HEK293 (cell line): ENCODE measurements around the gene EGFR.

ENCODE experiments used
- CTCF ChIA-PET: fragments of 350-600 bp; formaldehyde crosslinking; extraction: SDS; loops from one replicate; lab custom pipeline; 2021; ENCODE audit warnings: antibody characterized with exemption; lab: Yijun Ruan, JAX
- POLR2A ChIA-PET: fragments of 300-600 bp; formaldehyde crosslinking; extraction: SDS; loops from one replicate; lab custom pipeline; 2020; ENCODE audit warnings: antibody characterized with exemption, inconsistent platforms; lab: Yijun Ruan, JAX
- H3K27ac ChIP-seq: fragments of 200-500 bp; sonication (Bioruptor generic); 2 replicates; pipeline ENCODE4 v1.5.1; 2014; ENCODE audit warnings: low read depth, low read length, control low read depth, inconsistent platforms; ENCODE audit errors: extremely low read depth
- H3K36me3 ChIP-seq, 2 experiments: fragments of 200-500 bp in 1 of 2; sonication (Bioruptor generic) in 1 of 2; 1 replicate in 1 of 2; 2 replicates in 1 of 2; pipeline ENCODE4 v1.5.1; 2014 to 2017; ENCODE audit warnings: inconsistent platforms in 2 of 2, low read length in 2 of 2; ENCODE audit not compliant: control insufficient read depth in 2 of 2, insufficient read depth in 1 of 2
- H3K4me1 ChIP-seq: fragments of 200-500 bp; sonication (Bioruptor generic); 2 replicates; pipeline ENCODE4 v1.5.1; 2014; ENCODE audit warnings: mild to moderate bottlenecking, low read length, inconsistent platforms; ENCODE audit not compliant: control insufficient read depth, insufficient read depth
- H3K4me3 ChIP-seq: 2 replicates; pipeline ENCODE4 v1.5.1; 2011; ENCODE audit warnings: low read depth, mild to moderate bottlenecking, control low read depth, low read length, moderate library complexity
- H3K9me3 ChIP-seq: fragments of 200-500 bp; sonication (Bioruptor generic); 2 replicates; pipeline ENCODE4 v1.5.1; 2014; ENCODE audit warnings: low read depth, low read length, inconsistent platforms; ENCODE audit not compliant: control insufficient read depth, insufficient read depth
- BCL11A ChIP-seq: fragments of 450-650 bp; formaldehyde crosslinking; IDR thresholded peaks from 2 replicates; pipeline ENCODE4 v1.5.1; 2016; ENCODE audit warnings: low read depth, missing biosample characterization, missing genetic modification characterization
- GLIS2 ChIP-seq: fragments of 450-650 bp; formaldehyde crosslinking; IDR thresholded peaks from 2 replicates; pipeline ENCODE4 v1.5.1; 2016; ENCODE audit warnings: missing biosample characterization, missing genetic modification characterization
- KLF8 ChIP-seq: fragments of 450-650 bp; formaldehyde crosslinking; IDR thresholded peaks from 2 replicates; pipeline ENCODE4 v1.5.1; 2016; ENCODE audit warnings: missing biosample characterization, missing genetic modification characterization
- MYNN ChIP-seq: fragments of 450-650 bp; formaldehyde crosslinking; IDR thresholded peaks from 2 replicates; pipeline ENCODE4 v1.5.1; 2016; ENCODE audit warnings: missing biosample characterization, missing genetic modification characterization, borderline replicate concordance
- OSR2 ChIP-seq: fragments of 450-650 bp; formaldehyde crosslinking; IDR thresholded peaks from 2 replicates; pipeline ENCODE4 v1.5.1; 2016; ENCODE audit warnings: missing biosample characterization, missing genetic modification characterization
- SP7 ChIP-seq: fragments of 450-650 bp; formaldehyde crosslinking; IDR thresholded peaks from 2 replicates; pipeline ENCODE4 v1.5.1; 2016; ENCODE audit warnings: missing biosample characterization, missing genetic modification characterization
- ZBTB21 ChIP-seq: fragments of 450-650 bp; formaldehyde crosslinking; IDR thresholded peaks from 2 replicates; pipeline ENCODE4 v1.5.1; 2017; ENCODE audit warnings: missing biosample characterization, missing genetic modification characterization
- ZBTB8A ChIP-seq: fragments of 450-650 bp; formaldehyde crosslinking; IDR thresholded peaks from 2 replicates; pipeline ENCODE4 v1.5.1; 2016; ENCODE audit warnings: missing biosample characterization, missing genetic modification characterization
- ZFP3 ChIP-seq: fragments of 450-650 bp; formaldehyde crosslinking; IDR thresholded peaks from 2 replicates; pipeline ENCODE4 v1.5.1; 2016; ENCODE audit warnings: low read depth, missing biosample characterization, missing genetic modification characterization
- ZNF140 ChIP-seq: fragments of 450-650 bp; formaldehyde crosslinking; IDR thresholded peaks from 2 replicates; pipeline ENCODE4 v1.5.1; 2016; ENCODE audit warnings: missing biosample characterization, missing genetic modification characterization
- ZNF221 ChIP-seq: fragments of 450-650 bp; formaldehyde crosslinking; IDR thresholded peaks from 2 replicates; pipeline ENCODE4 v1.5.1; 2017; ENCODE audit warnings: missing biosample characterization, missing genetic modification characterization, borderline replicate concordance
- ZNF223 ChIP-seq: fragments of 450-650 bp; formaldehyde crosslinking; IDR thresholded peaks from 2 replicates; pipeline ENCODE4 v1.5.1; 2016; ENCODE audit warnings: missing biosample characterization, missing genetic modification characterization
- ZNF239 ChIP-seq: fragments of 450-650 bp; formaldehyde crosslinking; IDR thresholded peaks from 2 replicates; pipeline ENCODE4 v1.5.1; 2016; ENCODE audit warnings: missing biosample characterization, missing genetic modification characterization
- ZNF324 ChIP-seq: fragments of 450-650 bp; formaldehyde crosslinking; IDR thresholded peaks from 2 replicates; pipeline ENCODE4 v1.5.1; 2016; ENCODE audit warnings: missing biosample characterization, missing genetic modification characterization
- ZNF416 ChIP-seq: fragments of 450-650 bp; formaldehyde crosslinking; IDR thresholded peaks from 2 replicates; pipeline ENCODE4 v1.5.1; 2016; ENCODE audit warnings: missing biosample characterization, missing genetic modification characterization
- ZNF529 ChIP-seq: fragments of 450-650 bp; formaldehyde crosslinking; IDR thresholded peaks from 2 replicates; pipeline ENCODE4 v1.5.1; 2017; ENCODE audit warnings: missing genetic modification characterization, missing biosample characterization; ENCODE audit not compliant: insufficient replicate concordance
- ZNF561 ChIP-seq: fragments of 450-650 bp; IDR thresholded peaks from 2 replicates; pipeline ENCODE4 v1.5.1; 2018; ENCODE audit warnings: missing biosample characterization, missing genetic modification characterization, borderline replicate concordance
- ZNF621 ChIP-seq: fragments of 450-650 bp; formaldehyde crosslinking; IDR thresholded peaks from 2 replicates; pipeline ENCODE4 v1.5.1; 2017; ENCODE audit warnings: missing biosample characterization, missing genetic modification characterization
- ZNF707 ChIP-seq: fragments of 450-650 bp; formaldehyde crosslinking; IDR thresholded peaks from 2 replicates; pipeline ENCODE4 v1.5.1; 2016; ENCODE audit warnings: missing biosample characterization, missing genetic modification characterization
- ZNF747 ChIP-seq: fragments of 450-650 bp; formaldehyde crosslinking; IDR thresholded peaks from 2 replicates; pipeline ENCODE4 v1.5.1; 2016; ENCODE audit warnings: missing biosample characterization, missing genetic modification characterization
- ZNF768 ChIP-seq: fragments of 450-650 bp; formaldehyde crosslinking; IDR thresholded peaks from 2 replicates; pipeline ENCODE4 v1.5.1; 2018; ENCODE audit warnings: missing biosample characterization, mild to moderate bottlenecking, missing genetic modification characterization
- ZNF777 ChIP-seq: fragments of 450-650 bp; formaldehyde crosslinking; IDR thresholded peaks from 2 replicates; pipeline ENCODE4 v1.5.1; 2017; ENCODE audit warnings: missing biosample characterization, missing genetic modification characterization, borderline replicate concordance
- ZNF791 ChIP-seq: fragments of 450-650 bp; formaldehyde crosslinking; IDR thresholded peaks from 2 replicates; pipeline ENCODE4 v1.5.1; 2016; ENCODE audit warnings: missing biosample characterization, missing genetic modification characterization
- ZNF837 ChIP-seq: fragments of 450-650 bp; formaldehyde crosslinking; IDR thresholded peaks from 2 replicates; pipeline ENCODE4 v1.5.1; 2016; ENCODE audit warnings: missing biosample characterization, missing genetic modification characterization
- ZSCAN23 ChIP-seq: fragments of 450-650 bp; formaldehyde crosslinking; IDR thresholded peaks from 2 replicates; pipeline ENCODE4 v1.5.1; 2016; ENCODE audit warnings: missing biosample characterization, missing genetic modification characterization
- TF ChIP-seq, protein P1 (sequence below): fragments of 450-650 bp; formaldehyde crosslinking; IDR thresholded peaks from 2 replicates; pipeline ENCODE4 v1.5.0; 2017; ENCODE audit warnings: missing biosample characterization, missing genetic modification characterization, borderline replicate concordance
- TF ChIP-seq, protein P2 (sequence below): fragments of 450-650 bp; formaldehyde crosslinking; IDR thresholded peaks from 2 replicates; pipeline ENCODE4 v1.5.1; 2016; ENCODE audit warnings: missing biosample characterization, missing genetic modification characterization
- TF ChIP-seq, protein P3 (sequence below): fragments of 450-650 bp; formaldehyde crosslinking; IDR thresholded peaks from 2 replicates; pipeline ENCODE4 v1.5.1; 2017; ENCODE audit warnings: missing biosample characterization, missing genetic modification characterization
- TF ChIP-seq, protein P4 (sequence below): fragments of 450-650 bp; formaldehyde crosslinking; IDR thresholded peaks from 2 replicates; pipeline ENCODE4 v1.5.1; 2016; ENCODE audit warnings: missing biosample characterization, missing genetic modification characterization, low read depth

EGFR gene

DNA sequence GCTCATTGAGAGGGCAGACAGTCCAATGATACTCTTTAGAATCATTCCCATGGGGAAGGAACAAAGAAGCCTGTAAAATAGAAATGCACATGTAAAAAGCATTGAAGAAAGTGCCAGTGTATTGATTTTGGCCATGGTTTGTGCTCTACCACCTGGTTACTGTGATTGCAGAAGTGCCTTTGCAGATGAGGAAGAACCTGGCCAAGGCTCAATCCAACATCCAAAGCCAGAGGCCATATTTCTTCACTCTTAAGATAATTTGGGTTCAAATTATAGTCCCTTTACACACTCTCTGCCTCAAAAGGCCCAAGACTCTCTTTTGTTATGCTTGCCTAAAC is 122.1 kb downstream of the EGFR start:
- no peak for TF ChIP-seq ZNF529 (tag by site-specific recombination)
- TF ChIP-seq ZNF837 (tag by site-specific recombination), result no peak
- no peak for TF ChIP-seq ZNF223 (tag by site-specific recombination)
- TF ChIP-seq ZNF707, result no peak
- TF ChIP-seq ZFP3 (tag by site-specific recombination), result no peak
- no peak for TF ChIP-seq ZNF324 (tag by site-specific recombination)
- TF ChIP-seq KLF8 (tag by site-specific recombination), result no peak
- TF ChIP-seq GLIS2 (tag by site-specific recombination), result no peak
- TF ChIP-seq MYNN (tag by site-specific recombination), result no peak
- no peak for TF ChIP-seq ZBTB21
- TF ChIP-seq OSR2 (tag by site-specific recombination), result no peak
- no peak for TF ChIP-seq ZNF140
- TF ChIP-seq ZNF561, result no peak
- TF ChIP-seq ZBTB8A (tag by site-specific recombination), result no peak
- no peak for TF ChIP-seq ZNF791
- no peak for TF ChIP-seq ZNF747
- TF ChIP-seq ZNF768 (tag by site-specific recombination), result no peak
- TF ChIP-seq ZSCAN23 (tag by site-specific recombination), result no peak
- TF ChIP-seq ZNF221 (tag by site-specific recombination), result no peak
- POLR2A ChIA-PET, result no interaction called here
- H3K4me3 ChIP-seq, result no peak overlapping the region
- no peaks in the 10 kb centered on the region for H3K4me1 ChIP-seq
- CTCF ChIA-PET, result no interaction called here
- H3K9me3 ChIP-seq, result no peaks in the 10 kb centered on the region
- no peak overlapping the region for H3K27ac ChIP-seq
- no peaks in the 10 kb centered on the region for H3K36me3 ChIP-seq

DNA sequence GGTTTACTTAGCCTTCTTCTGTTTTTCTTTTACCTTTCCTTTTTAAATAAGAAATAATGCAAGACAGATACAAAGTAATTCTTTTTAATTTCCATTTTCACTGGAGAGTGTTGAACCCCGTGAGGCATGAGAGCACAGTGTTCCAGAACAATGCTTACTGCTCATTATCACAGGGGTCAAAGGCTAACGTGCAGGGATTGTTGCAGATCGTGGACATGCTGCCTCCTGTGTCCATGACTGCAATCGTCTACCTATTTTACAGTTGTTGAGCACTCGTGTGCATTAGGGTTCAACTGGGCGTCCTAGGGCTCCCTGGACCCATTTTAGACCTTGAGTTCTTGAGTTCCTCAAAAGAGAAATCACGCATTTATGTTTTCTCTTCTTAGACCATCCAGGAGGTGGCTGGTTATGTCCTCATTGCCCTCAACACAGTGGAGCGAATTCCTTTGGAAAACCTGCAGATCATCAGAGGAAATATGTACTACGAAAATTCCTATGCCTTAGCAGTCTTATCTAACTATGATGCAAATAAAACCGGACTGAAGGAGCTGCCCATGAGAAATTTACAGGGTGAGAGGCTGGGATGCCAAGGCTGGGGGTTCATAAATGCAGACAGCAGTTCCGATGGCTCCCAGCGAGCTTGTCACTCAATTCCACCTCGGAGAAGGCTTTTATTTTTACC is 124.2 kb downstream of the EGFR start:
- Histone ChIP-seq H3K27ac (no peak overlapping the region), H3K4me3 (no peak overlapping the region), H3K36me3 (peaks cover 0 to 7% of the 10 kb centered on the region in 2 experiments; a peak in 1 of 3 replicates), H3K9me3 (no peaks in the 10 kb centered on the region), H3K4me1 (no peaks in the 10 kb centered on the region)
- ChIA-PET POLR2A (no interaction called here), CTCF (interaction anchor here (1.8 kb wide), 1 partner anchor 13 kb away, joined by 4 read pairs; no protein-coding TSS in a partner anchor)
- TF ChIP-seq, protein P1, sequence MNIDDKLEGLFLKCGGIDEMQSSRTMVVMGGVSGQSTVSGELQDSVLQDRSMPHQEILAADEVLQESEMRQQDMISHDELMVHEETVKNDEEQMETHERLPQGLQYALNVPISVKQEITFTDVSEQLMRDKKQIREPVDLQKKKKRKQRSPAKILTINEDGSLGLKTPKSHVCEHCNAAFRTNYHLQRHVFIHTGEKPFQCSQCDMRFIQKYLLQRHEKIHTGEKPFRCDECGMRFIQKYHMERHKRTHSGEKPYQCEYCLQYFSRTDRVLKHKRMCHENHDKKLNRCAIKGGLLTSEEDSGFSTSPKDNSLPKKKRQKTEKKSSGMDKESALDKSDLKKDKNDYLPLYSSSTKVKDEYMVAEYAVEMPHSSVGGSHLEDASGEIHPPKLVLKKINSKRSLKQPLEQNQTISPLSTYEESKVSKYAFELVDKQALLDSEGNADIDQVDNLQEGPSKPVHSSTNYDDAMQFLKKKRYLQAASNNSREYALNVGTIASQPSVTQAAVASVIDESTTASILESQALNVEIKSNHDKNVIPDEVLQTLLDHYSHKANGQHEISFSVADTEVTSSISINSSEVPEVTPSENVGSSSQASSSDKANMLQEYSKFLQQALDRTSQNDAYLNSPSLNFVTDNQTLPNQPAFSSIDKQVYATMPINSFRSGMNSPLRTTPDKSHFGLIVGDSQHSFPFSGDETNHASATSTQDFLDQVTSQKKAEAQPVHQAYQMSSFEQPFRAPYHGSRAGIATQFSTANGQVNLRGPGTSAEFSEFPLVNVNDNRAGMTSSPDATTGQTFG (tag by site-specific recombination), result no peak
- TF ChIP-seq BCL11A (tag by site-specific recombination), result no peak
- TF ChIP-seq, protein P2, sequence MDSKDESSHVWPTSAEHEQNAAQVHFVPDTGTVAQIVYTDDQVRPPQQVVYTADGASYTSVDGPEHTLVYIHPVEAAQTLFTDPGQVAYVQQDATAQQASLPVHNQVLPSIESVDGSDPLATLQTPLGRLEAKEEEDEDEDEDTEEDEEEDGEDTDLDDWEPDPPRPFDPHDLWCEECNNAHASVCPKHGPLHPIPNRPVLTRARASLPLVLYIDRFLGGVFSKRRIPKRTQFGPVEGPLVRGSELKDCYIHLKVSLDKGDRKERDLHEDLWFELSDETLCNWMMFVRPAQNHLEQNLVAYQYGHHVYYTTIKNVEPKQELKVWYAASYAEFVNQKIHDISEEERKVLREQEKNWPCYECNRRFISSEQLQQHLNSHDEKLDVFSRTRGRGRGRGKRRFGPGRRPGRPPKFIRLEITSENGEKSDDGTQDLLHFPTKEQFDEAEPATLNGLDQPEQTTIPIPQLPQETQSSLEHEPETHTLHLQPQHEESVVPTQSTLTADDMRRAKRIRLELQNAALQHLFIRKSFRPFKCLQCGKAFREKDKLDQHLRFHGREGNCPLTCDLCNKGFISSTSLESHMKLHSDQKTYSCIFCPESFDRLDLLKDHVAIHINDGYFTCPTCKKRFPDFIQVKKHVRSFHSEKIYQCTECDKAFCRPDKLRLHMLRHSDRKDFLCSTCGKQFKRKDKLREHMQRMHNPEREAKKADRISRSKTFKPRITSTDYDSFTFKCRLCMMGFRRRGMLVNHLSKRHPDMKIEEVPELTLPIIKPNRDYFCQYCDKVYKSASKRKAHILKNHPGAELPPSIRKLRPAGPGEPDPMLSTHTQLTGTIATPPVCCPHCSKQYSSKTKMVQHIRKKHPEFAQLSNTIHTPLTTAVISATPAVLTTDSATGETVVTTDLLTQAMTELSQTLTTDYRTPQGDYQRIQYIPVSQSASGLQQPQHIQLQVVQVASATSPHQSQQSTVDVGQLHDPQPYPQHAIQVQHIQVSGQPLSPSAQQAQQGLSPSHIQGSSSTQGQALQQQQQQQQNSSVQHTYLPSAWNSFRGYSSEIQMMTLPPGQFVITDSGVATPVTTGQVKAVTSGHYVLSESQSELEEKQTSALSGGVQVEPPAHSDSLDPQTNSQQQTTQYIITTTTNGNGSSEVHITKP (tag by site-specific recombination), result no peak
- TF ChIP-seq, protein P3, sequence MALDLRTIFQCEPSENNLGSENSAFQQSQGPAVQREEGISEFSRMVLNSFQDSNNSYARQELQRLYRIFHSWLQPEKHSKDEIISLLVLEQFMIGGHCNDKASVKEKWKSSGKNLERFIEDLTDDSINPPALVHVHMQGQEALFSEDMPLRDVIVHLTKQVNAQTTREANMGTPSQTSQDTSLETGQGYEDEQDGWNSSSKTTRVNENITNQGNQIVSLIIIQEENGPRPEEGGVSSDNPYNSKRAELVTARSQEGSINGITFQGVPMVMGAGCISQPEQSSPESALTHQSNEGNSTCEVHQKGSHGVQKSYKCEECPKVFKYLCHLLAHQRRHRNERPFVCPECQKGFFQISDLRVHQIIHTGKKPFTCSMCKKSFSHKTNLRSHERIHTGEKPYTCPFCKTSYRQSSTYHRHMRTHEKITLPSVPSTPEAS (tag by site-specific recombination), result no peak
- no peak for TF ChIP-seq ZNF239 (tag by site-specific recombination)
- no peak for TF ChIP-seq ZNF777 (tag by site-specific recombination)
- TF ChIP-seq, protein P4, sequence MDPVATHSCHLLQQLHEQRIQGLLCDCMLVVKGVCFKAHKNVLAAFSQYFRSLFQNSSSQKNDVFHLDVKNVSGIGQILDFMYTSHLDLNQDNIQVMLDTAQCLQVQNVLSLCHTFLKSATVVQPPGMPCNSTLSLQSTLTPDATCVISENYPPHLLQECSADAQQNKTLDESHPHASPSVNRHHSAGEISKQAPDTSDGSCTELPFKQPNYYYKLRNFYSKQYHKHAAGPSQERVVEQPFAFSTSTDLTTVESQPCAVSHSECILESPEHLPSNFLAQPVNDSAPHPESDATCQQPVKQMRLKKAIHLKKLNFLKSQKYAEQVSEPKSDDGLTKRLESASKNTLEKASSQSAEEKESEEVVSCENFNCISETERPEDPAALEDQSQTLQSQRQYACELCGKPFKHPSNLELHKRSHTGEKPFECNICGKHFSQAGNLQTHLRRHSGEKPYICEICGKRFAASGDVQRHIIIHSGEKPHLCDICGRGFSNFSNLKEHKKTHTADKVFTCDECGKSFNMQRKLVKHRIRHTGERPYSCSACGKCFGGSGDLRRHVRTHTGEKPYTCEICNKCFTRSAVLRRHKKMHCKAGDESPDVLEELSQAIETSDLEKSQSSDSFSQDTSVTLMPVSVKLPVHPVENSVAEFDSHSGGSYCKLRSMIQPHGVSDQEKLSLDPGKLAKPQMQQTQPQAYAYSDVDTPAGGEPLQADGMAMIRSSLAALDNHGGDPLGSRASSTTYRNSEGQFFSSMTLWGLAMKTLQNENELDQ, result no peak
- TF ChIP-seq SP7, result no peak
- no peak for TF ChIP-seq ZNF621 (tag by site-specific recombination)
- TF ChIP-seq ZNF416, result no peak
